ENCODE results near the gene SHISA9. TPM values are rescaled to one million over a fixed set of nuclear protein-coding genes. Genes with fewer than 3 reads are reported as not detected.

Gene SHISA9
- polyA plus RNA-seq, 3 donors = 0.01 TPM; not detected in 2

DNA sequence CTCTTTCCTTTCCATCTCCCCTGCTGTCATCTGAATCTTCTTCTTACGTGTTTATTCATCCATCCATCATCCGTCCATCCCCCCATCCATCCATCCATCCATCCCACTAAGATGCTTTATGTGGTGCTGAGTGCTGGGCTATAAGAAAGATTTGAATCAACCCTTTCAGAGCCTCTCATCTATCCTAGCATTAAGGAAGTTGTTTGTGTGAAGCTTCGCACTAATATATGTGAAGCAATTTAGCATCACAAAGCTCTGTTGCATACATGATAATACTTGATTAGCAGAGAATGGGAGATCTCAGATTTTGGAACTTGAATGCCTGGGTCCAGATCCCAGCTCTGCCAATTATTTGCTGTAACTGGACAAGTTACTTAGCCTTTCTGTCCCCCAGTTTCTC lies 255.7 kb downstream of the SHISA9 start:
- Histone ChIP-seq H3K4me3 (replicated peaks in 1 of 3; ENCODE audit: low read depth in 2 of 3, low read length in 3 of 3) (no peak overlapping the region), H3K36me3 (replicated peaks in 1 of 2; ENCODE audit: control insufficient read depth in 1 of 2, insufficient read depth in 2 of 2, low read length in 2 of 2) (no peaks in the 10 kb centered on the region), H3K4me2 (replicated peaks; ENCODE audit: extremely low read depth, low read length, poor library complexity, severe bottlenecking) (no peak overlapping the region), H3K4me1 (ENCODE audit: control insufficient read depth in 1 of 2, insufficient read depth in 2 of 2, low read length in 2 of 2) (no peaks in the 10 kb centered on the region), H3K9ac (ENCODE audit: insufficient read depth, low read length, poor library complexity, severe bottlenecking) (no peak overlapping the region), H3K9me3 (replicated peaks in 1 of 2; ENCODE audit: control insufficient read depth in 1 of 2, insufficient read depth in 1 of 2, low read length in 2 of 2) (peaks cover 0 to 3% of the 10 kb centered on the region in 2 donors), H4K20me1 (ENCODE audit: insufficient read depth, low read length) (no peaks in the 10 kb centered on the region), H3K27ac (ENCODE audit: low read depth in 1 of 2, low read length in 2 of 2) (no peak overlapping the region), H3K79me2 (ENCODE audit: insufficient read depth, low read length) (no peaks in the 10 kb centered on the region), H3K27me3 (ENCODE audit: control insufficient read depth in 2 of 2, insufficient read depth in 2 of 2, low read length in 2 of 2) (no peaks in the 10 kb centered on the region), H2AFZ (ENCODE audit: insufficient read depth, low read depth, low read length, poor library complexity, severe bottlenecking) (no peak overlapping the region)
- Mint-ChIP-seq H3K4me1 (no peaks in the 10 kb centered on the region), H3K4me3 (no peak overlapping the region), H3K27me3 (ENCODE audit: low read depth in 3 of 3) (peaks cover 0 to 2% (median 2%) of the 10 kb centered on the region in 3 donors), H3K36me3 (no peaks in the 10 kb centered on the region), H3K9me3 (peaks cover 4 to 12% (median 7%) of the 10 kb centered on the region in 7 donors), H3K27ac (no peak overlapping the region)
- DNase-seq = no peak
- no CpG with 5 or more reads among the region's 3 CpGs for WGBS (ENCODE audit: insufficient coverage)
- intact Hi-C loops (cut with micrococcal nuclease) = no loop called here
- no peak for TF ChIP-seq CTCF (IDR thresholded peaks at IDR 0.05)

DNA sequence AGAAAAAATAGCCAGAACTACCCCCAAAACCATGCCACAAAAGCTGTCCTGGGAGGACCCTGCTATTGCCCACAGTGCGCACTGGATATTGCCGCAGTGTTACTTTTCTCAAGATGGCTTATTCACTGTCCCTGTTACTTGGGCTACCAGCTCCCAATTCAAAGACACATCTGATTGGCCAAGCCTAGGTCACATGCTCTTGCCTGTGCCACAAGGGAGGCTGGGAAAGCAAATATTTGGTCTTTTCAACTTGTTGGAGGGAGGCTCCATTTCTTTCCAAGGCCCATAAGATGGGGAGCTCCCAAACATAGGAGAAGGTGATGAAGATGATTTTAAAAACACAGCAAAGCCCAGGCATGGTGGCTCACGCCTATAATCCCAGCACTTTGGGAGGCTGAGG lies 257.0 kb downstream of the SHISA9 start:
- Histone ChIP-seq H3K9ac (ENCODE audit: insufficient read depth, low read length, poor library complexity, severe bottlenecking) (no peak overlapping the region), H4K20me1 (ENCODE audit: insufficient read depth, low read length) (no peaks in the 10 kb centered on the region), H3K4me3 (replicated peaks in 1 of 3; ENCODE audit: low read depth in 2 of 3, low read length in 3 of 3) (no peak overlapping the region), H3K4me1 (ENCODE audit: control insufficient read depth in 1 of 2, insufficient read depth in 2 of 2, low read length in 2 of 2) (no peaks in the 10 kb centered on the region), H3K4me2 (replicated peaks; ENCODE audit: extremely low read depth, low read length, poor library complexity, severe bottlenecking) (no peak overlapping the region), H3K36me3 (replicated peaks in 1 of 2; ENCODE audit: control insufficient read depth in 1 of 2, insufficient read depth in 2 of 2, low read length in 2 of 2) (no peaks in the 10 kb centered on the region), H3K27me3 (ENCODE audit: control insufficient read depth in 2 of 2, insufficient read depth in 2 of 2, low read length in 2 of 2) (no peaks in the 10 kb centered on the region), H3K79me2 (ENCODE audit: insufficient read depth, low read length) (no peaks in the 10 kb centered on the region), H2AFZ (ENCODE audit: insufficient read depth, low read depth, low read length, poor library complexity, severe bottlenecking) (no peak overlapping the region), H3K9me3 (replicated peaks in 1 of 2; ENCODE audit: control insufficient read depth in 1 of 2, insufficient read depth in 1 of 2, low read length in 2 of 2) (peaks cover 0 to 3% of the 10 kb centered on the region in 2 donors), H3K27ac (ENCODE audit: low read depth in 1 of 2, low read length in 2 of 2) (no peak overlapping the region)
- intact Hi-C loops (cut with micrococcal nuclease) = no loop called here
- WGBS (ENCODE audit: insufficient coverage) = 100% methylated on average over 1 of the region's 3 CpGs
- no peak for DNase-seq
- Mint-ChIP-seq H3K9me3 (peaks cover 4 to 14% (median 6%) of the 10 kb centered on the region in 7 donors), H3K27me3 (ENCODE audit: low read depth in 3 of 3) (peaks cover 0 to 2% (median 2%) of the 10 kb centered on the region in 3 donors), H3K4me1 (no peaks in the 10 kb centered on the region), H3K36me3 (no peaks in the 10 kb centered on the region), H3K27ac (no peak overlapping the region), H3K4me3 (no peak overlapping the region)
- TF ChIP-seq CTCF (IDR thresholded peaks at IDR 0.05) = no peak

Data from CD14-positive monocyte (primary cell).